Gastrocnemius medialis (tissue), 4 donors: ENCODE data around the gene SERAC1.
"Not testable (repeated sequence)": the region's sequence is repeated elsewhere in the genome, so short reads cannot be mapped to it uniquely, and the experiment has no call there.

Source experiments
- CTCF ChIP-seq, 5 experiments: fragments of 450-650 bp in 3 of 5; fragments of 200-600 bp in 2 of 5; sonication (generic) in 2 of 5; IDR thresholded peaks in 4 of 5; conservative IDR thresholded peaks in 1 of 5; 1 replicate in 4 of 5; 2 replicates in 1 of 5; pipeline ENCODE4 v1.5.1; 2016 to 2019; ENCODE audit warnings: antibody characterized with exemption in 5 of 5, mild to moderate bottlenecking in 3 of 5, moderate library complexity in 3 of 5
- POLR2A ChIP-seq, 2 donors: fragments of 450-650 bp; IDR thresholded peaks; one replicate each; pipeline ENCODE4 v1.6.1; 2017; ENCODE audit warnings: antibody characterized with exemption in 2 of 2, mild to moderate bottlenecking in 2 of 2, moderate library complexity in 2 of 2

- TF ChIP-seq CTCF (IDR thresholded peaks at IDR 0.05 in 4 of 5, conservative IDR thresholded peaks at IDR 0.05 in 1 of 5); POLR2A (IDR thresholded peaks at IDR 0.05): not testable (repeated sequence)
Measured at GRCh38 chr6:158152025-158152424, 16.0 kb downstream of the SERAC1 start.
